Activated effector memory CD4-positive, alpha-beta T cell treated with Interleukin-2 at 50 U/mL for 16 hours (primary cell): ENCODE measurements around the gene NEUROG2.

Source experiments
- DNase-seq: peaks from one replicate; pipeline ENCODE4 v3.0.0-alpha.2; 2020

Gene NEUROG2

GRCh38 chr4:112472318-112472717 is 43.7 kb downstream of the NEUROG2 start:
- DNase-seq, result no peak
